Astrocyte (in vitro differentiated cells and primary cell): Measurements from ENCODE around the gene RANBP17. TPM values are rescaled to one million over a fixed set of nuclear protein-coding genes. Genes with fewer than 3 reads are reported as not detected.

Source experiments
- DNase-seq: peaks from one replicate; pipeline ENCODE4 v3.0.0-alpha.2; 2010; ENCODE audit warnings: low read depth
- FAIRE-seq: peaks from 2 replicates; lab custom pipeline; 2011; peaks lifted over from hg19 to GRCh38; lab: Jason Lieb, UNC
- H2AFZ ChIP-seq: 2 replicates; pipeline ENCODE4 v1.6.0; 2012; ENCODE audit warnings: low read depth, low read length, inconsistent platforms
- H3K27ac ChIP-seq: 2 replicates; pipeline ENCODE4 v1.5.1; 2011; ENCODE audit warnings: low read depth, low read length, inconsistent platforms
- H3K27me3 ChIP-seq: 2 replicates; pipeline ENCODE4 v1.6.0; 2011; ENCODE audit warnings: low read length, inconsistent platforms; ENCODE audit not compliant: insufficient read depth
- H3K36me3 ChIP-seq: 2 replicates; pipeline ENCODE4 v1.5.1; 2011; ENCODE audit warnings: low read length, inconsistent platforms; ENCODE audit not compliant: insufficient read depth
- H3K4me1 ChIP-seq: 2 replicates; pipeline ENCODE4 v1.5.1; 2011; ENCODE audit warnings: low read length, inconsistent platforms; ENCODE audit not compliant: insufficient read depth
- H3K4me2 ChIP-seq: 2 replicates; pipeline ENCODE4 v1.6.0; 2012; ENCODE audit warnings: low read length, inconsistent platforms
- H3K4me3 ChIP-seq: 2 replicates; pipeline ENCODE4 v1.5.1; 2011; ENCODE audit warnings: low read depth, mild to moderate bottlenecking, low read length, inconsistent platforms; ENCODE audit not compliant: insufficient read depth
- H3K79me2 ChIP-seq: 2 replicates; pipeline ENCODE4 v1.6.0; 2012; ENCODE audit warnings: mild to moderate bottlenecking, low read length, inconsistent platforms; ENCODE audit not compliant: insufficient read depth
- H3K9ac ChIP-seq: 2 replicates; pipeline ENCODE4 v1.6.0; 2012; ENCODE audit warnings: mild to moderate bottlenecking, low read length, inconsistent platforms
- H3K9me3 ChIP-seq: 2 replicates; pipeline ENCODE4 v1.5.1; 2012; ENCODE audit warnings: low read depth, mild to moderate bottlenecking, low read length, inconsistent platforms; ENCODE audit not compliant: insufficient read depth
- H4K20me1 ChIP-seq: 2 replicates; pipeline ENCODE4 v1.6.0; 2012; ENCODE audit warnings: low read length, inconsistent platforms; ENCODE audit not compliant: insufficient read depth
- H3K27ac Mint-ChIP-seq: one replicate; pipeline ENCODE4 v1.8.0; 2021; ENCODE audit warnings: mild to moderate bottlenecking, mixed read lengths; ENCODE audit not compliant: unreplicated experiment
- H3K27me3 Mint-ChIP-seq: one replicate; pipeline ENCODE4 v1.8.0; 2021; ENCODE audit warnings: low read depth, mixed read lengths; ENCODE audit not compliant: unreplicated experiment
- H3K36me3 Mint-ChIP-seq: one replicate; pipeline ENCODE4 v1.8.0; 2021; ENCODE audit warnings: low read depth, mixed read lengths; ENCODE audit not compliant: unreplicated experiment
- H3K4me1 Mint-ChIP-seq: one replicate; pipeline ENCODE4 v1.8.0; 2021; ENCODE audit warnings: low read depth, mixed read lengths; ENCODE audit not compliant: unreplicated experiment
- H3K4me3 Mint-ChIP-seq: one replicate; pipeline ENCODE4 v1.8.0; 2021; ENCODE audit warnings: mild to moderate bottlenecking, moderate library complexity, mixed read lengths; ENCODE audit not compliant: unreplicated experiment
- H3K9me3 Mint-ChIP-seq: one replicate; pipeline ENCODE4 v1.8.0; 2021; ENCODE audit warnings: mild to moderate bottlenecking, mixed read lengths; ENCODE audit not compliant: unreplicated experiment
- CTCF ChIP-seq: IDR thresholded peaks from 2 replicates; pipeline ENCODE4 v1.5.1; 2011; ENCODE audit warnings: low read depth, mild to moderate bottlenecking, inconsistent platforms, low read length, moderate library complexity; ENCODE audit not compliant: insufficient read depth
- EZH2 ChIP-seq: IDR thresholded peaks from 2 replicates; pipeline ENCODE4 v1.6.1; 2012; ENCODE audit warnings: mild to moderate bottlenecking, low read length, inconsistent platforms; ENCODE audit not compliant: insufficient read depth
- total RNA-seq: library from RNA; stranded (reverse); gene quantifications from 2 replicates; pipeline ENCODE4 v1.2.1, GENCODE V29; 2021

RANBP17 gene
- total RNA-seq, 1 donor from 2014 or later: 16.2 TPM

GRCh38 chr5:171102877-171103610 lies 241.2 kb downstream of the RANBP17 start:
- no peaks in the 10 kb centered on the region for H3K79me2 ChIP-seq
- Mint-ChIP-seq H3K4me3 (no peak overlapping the region), H3K4me1 (peaks cover 1% of the 10 kb centered on the region), H3K27me3 (no peaks in the 10 kb centered on the region), H3K36me3 (no peaks in the 10 kb centered on the region), H3K27ac (no peak overlapping the region), H3K9me3 (peaks cover 15% of the 10 kb centered on the region)
- H3K27ac ChIP-seq: no peak overlapping the region
- H3K36me3 ChIP-seq: no peaks in the 10 kb centered on the region
- H3K9ac ChIP-seq: no peak overlapping the region
- no peaks in the 10 kb centered on the region for H3K9me3 ChIP-seq
- H3K4me1 ChIP-seq: no peaks in the 10 kb centered on the region
- no peaks in the 10 kb centered on the region for H3K27me3 ChIP-seq
- H2AFZ ChIP-seq: no peak overlapping the region
- H4K20me1 ChIP-seq: no peaks in the 10 kb centered on the region
- H3K4me3 ChIP-seq: no peak overlapping the region
- no peak for DNase-seq
- TF ChIP-seq EZH2 (no peak), CTCF (no peak)
- FAIRE-seq: no peak
- H3K4me2 ChIP-seq: no peak overlapping the region

DNA sequence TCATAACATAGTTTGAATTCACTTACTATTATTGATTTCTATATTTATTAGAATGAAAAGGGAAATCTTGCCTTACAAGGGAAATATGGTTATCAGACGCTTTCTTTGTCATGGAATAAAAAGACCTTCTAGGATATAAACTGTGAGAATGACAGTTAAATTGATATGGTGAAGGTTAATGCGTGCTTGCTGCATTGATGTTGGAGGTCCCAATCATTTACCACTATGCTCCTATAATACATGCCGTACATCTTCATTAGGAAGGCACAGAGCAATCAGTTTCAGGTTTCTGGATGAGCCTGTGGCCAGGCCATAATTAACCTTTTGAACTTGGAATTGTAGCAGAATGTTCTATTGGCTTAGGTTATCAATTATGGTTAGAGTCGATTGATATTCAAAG lies 245.9 kb downstream of the RANBP17 start:
- Histone ChIP-seq H3K4me1 (no peaks in the 10 kb centered on the region), H3K4me2 (no peak overlapping the region), H3K36me3 (no peaks in the 10 kb centered on the region), H2AFZ (no peak overlapping the region), H3K79me2 (no peaks in the 10 kb centered on the region), H3K9me3 (no peaks in the 10 kb centered on the region), H3K4me3 (no peak overlapping the region), H3K27ac (no peak overlapping the region), H4K20me1 (no peaks in the 10 kb centered on the region), H3K27me3 (no peaks in the 10 kb centered on the region), H3K9ac (no peak overlapping the region)
- Mint-ChIP-seq H3K4me1 (peaks cover 1% of the 10 kb centered on the region), H3K27ac (no peak overlapping the region), H3K4me3 (no peak overlapping the region), H3K27me3 (no peaks in the 10 kb centered on the region), H3K36me3 (no peaks in the 10 kb centered on the region), H3K9me3 (peaks cover 3% of the 10 kb centered on the region)
- TF ChIP-seq CTCF: no peak
- TF ChIP-seq EZH2: no peak
- DNase-seq (no peak), FAIRE-seq (no peak)

DNA sequence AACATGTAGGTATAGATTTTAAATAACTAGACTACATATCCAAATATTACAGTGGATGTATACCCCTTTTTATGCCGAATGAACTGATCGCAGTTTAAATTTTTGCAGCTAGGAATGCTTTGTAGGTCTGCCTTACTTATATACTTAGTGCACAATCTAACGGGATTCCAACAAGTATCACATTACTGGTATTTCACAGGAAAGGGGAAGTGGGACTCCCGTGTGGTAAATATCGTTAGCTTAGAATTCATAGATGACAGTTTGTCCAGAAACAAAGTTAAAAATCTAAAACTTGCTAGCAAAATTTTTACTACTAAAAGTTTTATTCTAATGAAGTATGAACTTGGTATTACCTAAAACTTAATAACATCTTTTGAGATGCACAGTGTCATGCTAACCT lies 253.7 kb downstream of the RANBP17 start:
- Histone ChIP-seq H3K27me3 (no peaks in the 10 kb centered on the region), H3K4me2 (no peak overlapping the region), H4K20me1 (no peaks in the 10 kb centered on the region), H3K9ac (no peak overlapping the region), H3K4me1 (no peaks in the 10 kb centered on the region), H3K9me3 (no peaks in the 10 kb centered on the region), H2AFZ (no peak overlapping the region), H3K79me2 (no peaks in the 10 kb centered on the region), H3K27ac (no peak overlapping the region), H3K36me3 (no peaks in the 10 kb centered on the region), H3K4me3 (no peak overlapping the region)
- DNase-seq (no peak), FAIRE-seq (no peak)
- Mint-ChIP-seq H3K9me3 (peaks cover 6% of the 10 kb centered on the region), H3K36me3 (peaks cover 2% of the 10 kb centered on the region), H3K27me3 (no peaks in the 10 kb centered on the region), H3K4me1 (no peaks in the 10 kb centered on the region), H3K27ac (no peak overlapping the region), H3K4me3 (no peak overlapping the region)
- TF ChIP-seq CTCF (no peak), EZH2 (no peak)
